GM12878 (cell line): Measurements from ENCODE around the gene NET1. TPM values are rescaled to one million over a fixed set of nuclear protein-coding genes. Genes with fewer than 3 reads are reported as not detected.

ENCODE experiments used
- ATAC-seq: fragments of 200-7000 bp; cut with Tn5 transposase; 3 replicates; pipeline ENCODE4 v1.9.1; 2020; ENCODE audit warnings: mild to moderate bottlenecking, moderate library complexity
- BruUV-seq: library from RNA; stranded (reverse); fragments of 400-500 nt; replicated peaks from 2 replicates; lab custom pipeline; 2021; lab: Mats Ljungman, UMichigan
- CTCF ChIA-PET: fragments of 300-600 bp; sonication (Branson Sonifier 250); formaldehyde crosslinking; extraction: SDS; loops from one replicate; lab custom pipeline; 2021; ENCODE audit warnings: inconsistent platforms; lab: Yijun Ruan, JAX
- POLR2A ChIA-PET: fragments of 350-600 bp; formaldehyde crosslinking; extraction: SDS; loops from one replicate; lab custom pipeline; 2021; ENCODE audit warnings: inconsistent platforms; lab: Charles Lee
- RAD21 ChIA-PET: fragments of 300-600 bp; sonication (Branson Sonifier 250); formaldehyde crosslinking; loops from one replicate; lab custom pipeline; 2023; ENCODE audit warnings: antibody characterized with exemption; ENCODE audit not compliant: unreplicated experiment; lab: Charles Lee
- SMC1A ChIA-PET: fragments of 300-600 bp; sonication (Branson Sonifier 250); formaldehyde crosslinking; loops from one replicate; lab custom pipeline; 2023; ENCODE audit not compliant: unreplicated experiment, uncharacterized antibody; lab: Charles Lee
- DNase-seq: peaks from one replicate; pipeline ENCODE4 v3.0.0-alpha.2; 2011; ENCODE audit warnings: low read depth, low spot score
- FAIRE-seq: peaks from 3 replicates; lab custom pipeline; 2011; peaks lifted over from hg19 to GRCh38; lab: Jason Lieb, UNC
- H2AFZ ChIP-seq: 2 replicates; pipeline ENCODE4 v1.6.0; 2011; ENCODE audit warnings: low read depth, low read length, control low read depth; ENCODE audit not compliant: control insufficient read depth
- H3K27ac ChIP-seq: 2 replicates; pipeline ENCODE4 v1.5.1; 2011; ENCODE audit warnings: control low read depth; ENCODE audit not compliant: control insufficient read depth, insufficient read depth
- H3K27me3 ChIP-seq, 2 experiments: replicated peaks in 1 of 2; 2 replicates each; pipeline versions ENCODE4 v1.6.0 to v1.6.1; 2011; ENCODE audit warnings: low read length in 1 of 2; ENCODE audit not compliant: control insufficient read depth in 2 of 2, insufficient read depth in 2 of 2
- H3K36me3 ChIP-seq, 2 experiments: 2 replicates each; pipeline ENCODE4 v1.5.1; 2011; ENCODE audit warnings: low read length in 1 of 2; ENCODE audit not compliant: control insufficient read depth in 2 of 2, insufficient read depth in 2 of 2
- H3K4me1 ChIP-seq: 2 replicates; pipeline ENCODE4 v1.6.1; 2011; ENCODE audit warnings: mild to moderate bottlenecking, low read length, moderate library complexity, mixed read lengths; ENCODE audit not compliant: control insufficient read depth, insufficient read depth
- H3K4me2 ChIP-seq: 2 replicates; pipeline ENCODE4 v1.6.0; 2011; ENCODE audit warnings: control low read depth; ENCODE audit not compliant: control insufficient read depth, insufficient read depth
- H3K4me3 ChIP-seq: fragments of 200-600 bp; sonication (generic); 2 replicates; pipeline ENCODE4 v1.5.1; 2016
- H3K79me2 ChIP-seq: 2 replicates; pipeline ENCODE4 v1.6.0; 2011; ENCODE audit warnings: low read length; ENCODE audit not compliant: control insufficient read depth, insufficient read depth
- H3K9ac ChIP-seq: 2 replicates; pipeline ENCODE4 v1.8.0; 2011; ENCODE audit warnings: low read length, control low read depth, mixed read lengths; ENCODE audit not compliant: control insufficient read depth, insufficient read depth
- H3K9me3 ChIP-seq: replicated peaks from 3 replicates; pipeline ENCODE4 v1.5.1; 2011; ENCODE audit warnings: mild to moderate bottlenecking, low read length; ENCODE audit not compliant: control insufficient read depth, insufficient read depth
- H4K20me1 ChIP-seq: 2 replicates; pipeline ENCODE4 v1.6.0; 2011; ENCODE audit not compliant: control insufficient read depth, insufficient read depth
- ELK1 ChIP-seq: IDR thresholded peaks from 2 replicates; pipeline ENCODE4 v1.6.1; 2012; ENCODE audit warnings: low read depth, low read length, improper control_type of control experiment
- IRF5 ChIP-seq: fragments of 450-650 bp; IDR thresholded peaks from 2 replicates; pipeline ENCODE4 v1.6.1; 2017; ENCODE audit warnings: borderline replicate concordance
- NR2C1 ChIP-seq: fragments of 450-650 bp; IDR thresholded peaks from 2 replicates; pipeline ENCODE4 v1.6.1; 2017; ENCODE audit warnings: antibody characterized with exemption, mild to moderate bottlenecking, moderate library complexity
- PKNOX1 ChIP-seq: fragments of 450-650 bp; IDR thresholded peaks from 2 replicates; pipeline ENCODE4 v1.6.1; 2016; ENCODE audit warnings: mild to moderate bottlenecking
- SIN3A ChIP-seq: IDR thresholded peaks from 2 replicates; pipeline ENCODE4 v1.6.1; 2012; ENCODE audit warnings: low read depth, low read length, improper control_type of control experiment
- SMAD1 ChIP-seq: fragments of 450-650 bp; IDR thresholded peaks from 2 replicates; pipeline ENCODE4 v1.6.1; 2018; ENCODE audit warnings: mild to moderate bottlenecking, low read depth; ENCODE audit not compliant: partially characterized antibody
- WGBS: methylation state at CpG from one replicate; pipeline ENCODE4 v1.1.6; 2016; ENCODE audit warnings: low lambda C conversion rate; ENCODE audit not compliant: insufficient replicate concordance, insufficient coverage; ENCODE audit errors: missing lambda C conversion rate; 5-methylcytosine and 5-hydroxymethylcytosine counted together
- in situ Hi-C: fragments of 300-500 bp; cut with MboI; formaldehyde crosslinking; loops from 9 replicates; pipeline ENCODE4 v1.14.3; 2018; ENCODE audit warnings: mixed read lengths
- intact Hi-C: fragments of 100-400 bp; cut with micrococcal nuclease; formaldehyde crosslinking; loops from one replicate; pipeline ENCODE4 v1.14.2; 2022; ENCODE audit not compliant: unreplicated experiment
- polyA plus RNA-seq, 11 experiments: library from polyadenylated mRNA; depleted of rRNA in 4 of 11; unstranded in 6 of 11; stranded (reverse) in 5 of 11; fragments of >200 nt; fragmentation: Nextera tagmentation in 4 of 11; fragmentation: Illumina TruSeq in 1 of 11; extraction: Ambion mirVana in 4 of 11; extraction: Trizol in 1 of 11; gene quantifications; 1 replicate in 1 of 11; 2 replicates in 10 of 11; pipeline versions ENCODE4 v1.2.1 to v1.2.3, GENCODE V29; 2011 to 2016; ENCODE audit warnings: inconsistent platforms in 2 of 11, missing spikeins in 2 of 11, low read depth in 1 of 11
- total RNA-seq, 4 experiments: library from RNA; depleted of rRNA in 3 of 4; stranded (reverse); fragments of >200 nt in 3 of 4; fragmentation: Illumina TruSeq in 1 of 4; extraction: Trizol in 1 of 4; gene quantifications; 2 replicates each; pipeline versions ENCODE4 v1.2.1 to v1.2.3, GENCODE V29; 2013 to 2021
- TF ChIP-seq, protein P1 (sequence below): fragments of 450-650 bp; IDR thresholded peaks from 2 replicates; pipeline ENCODE4 v1.6.1; 2018; ENCODE audit warnings: borderline replicate concordance, mild to moderate bottlenecking; ENCODE audit not compliant: partially characterized antibody

Gene NET1
- total and polyA plus RNA-seq, 10 of the 15 experiments (the other 5 are each of a cell fraction or from before 2014, with no cell fraction given): 6.5 to 22.7 (median 18.4) TPM

DNA sequence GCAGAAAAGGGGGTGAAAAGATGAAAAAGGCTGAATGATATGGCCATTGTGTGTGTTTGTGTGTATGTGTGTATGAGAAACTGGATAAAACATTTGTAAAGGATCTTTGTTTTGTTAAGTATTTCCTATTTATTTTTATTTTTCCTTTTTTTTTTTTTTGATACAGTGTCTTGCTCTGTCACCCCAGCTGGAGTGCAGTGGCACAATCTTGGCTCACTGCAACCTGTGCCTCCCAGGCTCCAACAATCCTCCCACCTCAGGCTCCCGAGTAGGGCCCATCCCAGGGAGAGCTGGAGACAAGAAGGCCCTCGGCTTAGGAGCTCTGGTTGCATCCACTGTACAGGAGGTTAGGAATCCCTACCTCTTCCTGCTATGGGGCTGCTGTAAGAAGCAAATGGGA is 93.9 kb downstream of the NET1 start:
- Histone ChIP-seq H3K9me3 (no peaks in the 10 kb centered on the region), H3K79me2 (no peaks in the 10 kb centered on the region), H2AFZ (no peak overlapping the region), H3K4me2 (no peak overlapping the region), H3K9ac (no peak overlapping the region), H3K27me3 (peaks cover 0 to 7% of the 10 kb centered on the region in 2 experiments; a peak in 3 of 4 replicates), H3K4me1 (no peaks in the 10 kb centered on the region), H4K20me1 (no peaks in the 10 kb centered on the region), H3K27ac (no peak overlapping the region), H3K36me3 (no peaks in the 10 kb centered on the region), H3K4me3 (no peak overlapping the region)
- ChIA-PET POLR2A (interaction anchor here (0.7 kb wide), 1 partner anchor 911 kb away, joined by 3 read pairs; no protein-coding TSS in a partner anchor), SMC1A (interaction anchor here (1.3 to 1.4 kb wide), 2 partner anchors 13 to 117 kb away, joined by 3 read pairs; no protein-coding TSS in a partner anchor), RAD21 (no interaction called here), CTCF (interaction anchor here (0.7 kb wide), 1 partner anchor 123 kb away, joined by 3 read pairs; no protein-coding TSS in a partner anchor)
- intact Hi-C loops: no loop called here
- no peak for ATAC-seq
- WGBS: 0% methylated on average over 2 of the region's 2 CpGs
- no TSS peak for BruUV-seq
- no peak for DNase-seq
- in situ Hi-C loops: no loop called here
- no peak for FAIRE-seq
- TF ChIP-seq, protein P1, sequence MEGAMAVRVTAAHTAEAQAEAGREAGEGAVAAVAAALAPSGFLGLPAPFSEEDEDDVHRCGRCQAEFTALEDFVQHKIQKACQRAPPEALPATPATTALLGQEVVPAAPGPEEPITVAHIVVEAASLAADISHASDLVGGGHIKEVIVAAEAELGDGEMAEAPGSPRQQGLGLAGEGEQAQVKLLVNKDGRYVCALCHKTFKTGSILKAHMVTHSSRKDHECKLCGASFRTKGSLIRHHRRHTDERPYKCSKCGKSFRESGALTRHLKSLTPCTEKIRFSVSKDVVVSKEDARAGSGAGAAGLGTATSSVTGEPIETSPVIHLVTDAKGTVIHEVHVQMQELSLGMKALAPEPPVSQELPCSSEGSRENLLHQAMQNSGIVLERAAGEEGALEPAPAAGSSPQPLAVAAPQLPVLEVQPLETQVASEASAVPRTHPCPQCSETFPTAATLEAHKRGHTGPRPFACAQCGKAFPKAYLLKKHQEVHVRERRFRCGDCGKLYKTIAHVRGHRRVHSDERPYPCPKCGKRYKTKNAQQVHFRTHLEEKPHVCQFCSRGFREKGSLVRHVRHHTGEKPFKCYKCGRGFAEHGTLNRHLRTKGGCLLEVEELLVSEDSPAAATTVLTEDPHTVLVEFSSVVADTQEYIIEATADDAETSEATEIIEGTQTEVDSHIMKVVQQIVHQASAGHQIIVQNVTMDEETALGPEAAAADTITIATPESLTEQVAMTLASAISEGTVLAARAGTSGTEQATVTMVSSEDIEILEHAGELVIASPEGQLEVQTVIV: no peak
- TF ChIP-seq IRF5: no peak
- no peak for TF ChIP-seq PKNOX1
- TF ChIP-seq SIN3A: no peak
- TF ChIP-seq SMAD1: no peak
- no peak for TF ChIP-seq NR2C1
- TF ChIP-seq ELK1: no peak
